Body of pancreas (tissue), 4 donors: ENCODE data around the gene SH3BP4.

Source experiments
- CTCF ChIP-seq, 7 experiments: fragments of 450-650 bp in 4 of 7; fragments of 200-600 bp in 3 of 7; sonication (generic) in 3 of 7; IDR thresholded peaks; one replicate each; pipeline ENCODE4 v1.5.1; 2016 to 2019; ENCODE audit warnings: antibody characterized with exemption in 7 of 7
- POLR2A ChIP-seq, 3 donors: fragments of 450-650 bp; IDR thresholded peaks; one replicate each; pipeline ENCODE4 v1.6.1; 2016; ENCODE audit warnings: antibody characterized with exemption in 3 of 3, mild to moderate bottlenecking in 2 of 3

- TF ChIP-seq CTCF (IDR thresholded peaks at IDR 0.05) (no peak), POLR2A (IDR thresholded peaks at IDR 0.05) (no peak)
Measured at GRCh38 chr2:234910186-234910679, 41.6 kb upstream of the SH3BP4 start.
